Colonic mucosa (tissue), 4 donors: ENCODE data around the gene C7orf57. TPM values are rescaled to one million over a fixed set of nuclear protein-coding genes. Genes with fewer than 3 reads are reported as not detected.

ENCODE experiments used
- DNase-seq: peaks from one replicate; pipeline ENCODE4 v3.0.0-alpha.2; 2020
- H3K27ac ChIP-seq: fragments of 200-600 bp; one replicate; pipeline ENCODE4 v1.8.0; 2021
- H3K27me3 ChIP-seq: fragments of 200-600 bp; one replicate; pipeline ENCODE4 v1.8.0; 2021
- H3K36me3 ChIP-seq: fragments of 200-600 bp; one replicate; pipeline ENCODE4 v1.8.0; 2021
- H3K4me1 ChIP-seq: fragments of 200-600 bp; one replicate; pipeline ENCODE4 v1.8.0; 2021; ENCODE audit warnings: mild to moderate bottlenecking
- H3K4me3 ChIP-seq: fragments of 200-600 bp; one replicate; pipeline ENCODE4 v1.8.0; 2021
- H3K9ac ChIP-seq, 2 donors: one replicate each; pipeline ENCODE4 v1.7.0; 2013; ENCODE audit warnings: control low read depth in 2 of 2, low read depth in 2 of 2, low read length in 2 of 2
- H3K9me3 ChIP-seq: fragments of 200-600 bp; one replicate; pipeline ENCODE4 v1.8.0; 2021
- CTCF ChIP-seq: fragments of 200-600 bp; IDR thresholded peaks from one replicate; pipeline ENCODE4 v1.8.0; 2022; ENCODE audit warnings: antibody characterized with exemption, mild to moderate bottlenecking
- intact Hi-C: fragments of 100-400 bp; cut with DNase I; formaldehyde crosslinking; loops from one replicate; pipeline ENCODE4 v1.14.1; 2022
- total RNA-seq, 2 donors: library from RNA; stranded (reverse); fragmentation: NEBNext Ultra II Directional in 1 of 2; extraction: Animal tissue kit (Norgen Biotek cat#: 25700) in 1 of 2; gene quantifications; one replicate each; pipeline ENCODE4 v1.2.1, GENCODE V29; 2021
- donor health status: healthy.
- donor health status: DM: no; HTN: no; CAD: no.
- donor health status: DM: no; HTN: no; CAD: no.

C7orf57 gene
- total RNA-seq, 2 donors from 2014 or later: 0.24 TPM; not detected in 1

DNA sequence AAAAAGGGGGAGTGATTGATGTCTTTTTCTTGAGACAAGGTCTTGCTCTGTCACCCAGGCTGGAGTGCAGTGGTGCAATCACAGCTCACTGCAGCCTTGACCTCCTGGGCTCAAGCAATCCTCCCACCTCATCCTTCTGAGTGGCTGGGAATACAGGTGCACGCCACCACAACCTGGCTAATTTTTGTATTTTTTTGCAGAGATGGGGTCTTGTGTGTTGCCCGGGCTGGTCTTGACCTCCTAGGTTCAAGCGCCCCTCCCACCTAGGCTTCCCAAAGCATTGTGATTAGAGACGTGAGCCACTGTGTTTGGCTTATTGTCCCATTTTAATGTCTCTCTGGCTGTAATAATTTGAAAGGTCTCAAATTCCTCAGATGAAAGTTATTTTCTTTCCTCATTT, 75.5 kb downstream of the C7orf57 start:
- Histone ChIP-seq H3K36me3 (no peaks in the 10 kb centered on the region), H3K27ac (no peak overlapping the region)
- intact Hi-C loops: loop anchor here (2.0 to 10.0 kb wide), 2 partner anchors 76 to 166 kb away; partner anchors contain the start of gene C7orf57

More for the DNA sequence above, 75.5 kb downstream of the C7orf57 start:
- no peak overlapping the region for H3K4me3 ChIP-seq
- no peak for DNase-seq
- no peaks in the 10 kb centered on the region for H3K27me3 ChIP-seq
- TF ChIP-seq CTCF: no peak
- no peaks in the 10 kb centered on the region for H3K9me3 ChIP-seq
- no peaks in the 10 kb centered on the region for H3K4me1 ChIP-seq
- no peak overlapping the region for H3K9ac ChIP-seq

Other genes with a start within 250 kb of the C7orf57 start
- 1 to 10 TPM in 1 of 2 donors, under 1 TPM in 1; 0.40 to 1.2 TPM for gene PKD1L1, start 87.1 kb upstream of the C7orf57 start, total RNA-seq
- 10 to 100 TPM; 31.6 to 33.2 TPM for gene HUS1, start 55.9 kb upstream of the C7orf57 start, total RNA-seq
- gene SUN3, start 6.4 kb upstream of the C7orf57 start, total RNA-seq: not detected
- gene UPP1, start 53.7 kb downstream of the C7orf57 start, total RNA-seq: 10 to 100 TPM; 34.0 to 41.9 TPM
- 1 to 10 TPM; 1.7 to 2.5 TPM for gene ABCA13, start 135.9 kb downstream of the C7orf57 start, total RNA-seq